Testis (tissue), 2 donors: Measurements from ENCODE around the gene KRR1.

ENCODE experiments used
- POLR2A ChIP-seq: fragments of 450-650 bp; IDR thresholded peaks from one replicate; pipeline ENCODE4 v1.6.1; 2017; ENCODE audit warnings: antibody characterized with exemption, mild to moderate bottlenecking, moderate library complexity
- TF ChIP-seq, protein P1 (sequence below), 3 experiments: fragments of 450-650 bp in 2 of 3; fragments of 200-600 bp in 1 of 3; sonication (generic) in 1 of 3; IDR thresholded peaks; one replicate each; pipeline ENCODE4 v1.5.1; 2016 to 2019; ENCODE audit warnings: antibody characterized with exemption in 3 of 3, mild to moderate bottlenecking in 2 of 3, moderate library complexity in 1 of 3

DNA sequence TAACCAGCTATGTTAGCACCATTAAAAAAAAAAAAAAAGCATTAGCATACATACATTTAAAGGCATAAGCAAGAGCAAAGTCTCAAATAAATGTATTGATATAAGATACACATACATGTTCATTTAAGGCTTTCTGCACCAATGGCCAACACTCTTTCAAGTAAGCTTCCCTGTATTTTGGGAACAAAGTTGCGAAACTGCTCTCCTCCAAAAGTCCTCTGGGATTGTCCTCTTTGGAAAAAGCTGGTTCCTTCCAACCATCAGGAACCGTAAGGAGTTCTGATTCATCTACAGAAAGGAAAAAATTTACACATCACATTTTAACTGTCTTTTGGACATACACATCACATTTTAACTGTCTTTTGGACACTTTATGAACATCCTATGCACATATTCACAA lies 3.2 kb downstream of the KRR1 start:
- TF ChIP-seq POLR2A: no peak
- TF ChIP-seq, protein P1, sequence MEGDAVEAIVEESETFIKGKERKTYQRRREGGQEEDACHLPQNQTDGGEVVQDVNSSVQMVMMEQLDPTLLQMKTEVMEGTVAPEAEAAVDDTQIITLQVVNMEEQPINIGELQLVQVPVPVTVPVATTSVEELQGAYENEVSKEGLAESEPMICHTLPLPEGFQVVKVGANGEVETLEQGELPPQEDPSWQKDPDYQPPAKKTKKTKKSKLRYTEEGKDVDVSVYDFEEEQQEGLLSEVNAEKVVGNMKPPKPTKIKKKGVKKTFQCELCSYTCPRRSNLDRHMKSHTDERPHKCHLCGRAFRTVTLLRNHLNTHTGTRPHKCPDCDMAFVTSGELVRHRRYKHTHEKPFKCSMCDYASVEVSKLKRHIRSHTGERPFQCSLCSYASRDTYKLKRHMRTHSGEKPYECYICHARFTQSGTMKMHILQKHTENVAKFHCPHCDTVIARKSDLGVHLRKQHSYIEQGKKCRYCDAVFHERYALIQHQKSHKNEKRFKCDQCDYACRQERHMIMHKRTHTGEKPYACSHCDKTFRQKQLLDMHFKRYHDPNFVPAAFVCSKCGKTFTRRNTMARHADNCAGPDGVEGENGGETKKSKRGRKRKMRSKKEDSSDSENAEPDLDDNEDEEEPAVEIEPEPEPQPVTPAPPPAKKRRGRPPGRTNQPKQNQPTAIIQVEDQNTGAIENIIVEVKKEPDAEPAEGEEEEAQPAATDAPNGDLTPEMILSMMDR (IDR thresholded peaks at IDR 0.05): no peak
